ENCODE measurements around the gene WIPF1.

The WIPF1 gene

GRCh38 chr2:174551697-174552096, 45.9 kb downstream of the WIPF1 start:
- TF ChIP-seq SIN3A (IDR thresholded peaks at IDR 0.05; ENCODE audit: borderline replicate concordance, insufficient read depth, low read length), result no peak
- TF ChIP-seq REST (IDR thresholded peaks at IDR 0.05; ENCODE audit: insufficient read depth in 1 of 2, low read depth in 2 of 2, low read length in 2 of 2), result no peak
- no peak for TF ChIP-seq FOXP2 (optimal IDR thresholded peaks at IDR 0.05; ENCODE audit: borderline replicate concordance, extremely low read depth, extremely low read length, insufficient read depth)
- no peak for TF ChIP-seq POLR2AphosphoS5 (IDR thresholded peaks at IDR 0.05; ENCODE audit: low read depth, low read length)
- TF ChIP-seq TAF1 (IDR thresholded peaks at IDR 0.05; ENCODE audit: borderline replicate concordance, insufficient read depth, low read length), result no peak

GRCh38 chr2:174546519-174547506, 50.8 kb downstream of the WIPF1 start:
- TF ChIP-seq FOXP2 (optimal IDR thresholded peaks at IDR 0.05; ENCODE audit: borderline replicate concordance, extremely low read depth, extremely low read length, insufficient read depth) (no peak), REST (IDR thresholded peaks at IDR 0.05; ENCODE audit: insufficient read depth in 1 of 2, low read depth in 2 of 2, low read length in 2 of 2) (no peak), POLR2AphosphoS5 (IDR thresholded peaks at IDR 0.05; ENCODE audit: low read depth, low read length) (no peak), SIN3A (IDR thresholded peaks at IDR 0.05; ENCODE audit: borderline replicate concordance, insufficient read depth, low read length) (no peak), TAF1 (IDR thresholded peaks at IDR 0.05; ENCODE audit: borderline replicate concordance, insufficient read depth, low read length) (no peak)

GRCh38 chr2:174545240-174545639, 52.4 kb downstream of the WIPF1 start:
- no peak for TF ChIP-seq POLR2AphosphoS5 (IDR thresholded peaks at IDR 0.05; ENCODE audit: low read depth, low read length)
- no peak for TF ChIP-seq REST (IDR thresholded peaks at IDR 0.05; ENCODE audit: insufficient read depth in 1 of 2, low read depth in 2 of 2, low read length in 2 of 2)
- TF ChIP-seq FOXP2 (optimal IDR thresholded peaks at IDR 0.05; ENCODE audit: borderline replicate concordance, extremely low read depth, extremely low read length, insufficient read depth), result no peak
- TF ChIP-seq TAF1 (IDR thresholded peaks at IDR 0.05; ENCODE audit: borderline replicate concordance, insufficient read depth, low read length), result no peak
- no peak for TF ChIP-seq SIN3A (IDR thresholded peaks at IDR 0.05; ENCODE audit: borderline replicate concordance, insufficient read depth, low read length)

GRCh38 chr2:174544802-174545201, 52.8 kb downstream of the WIPF1 start:
- TF ChIP-seq SIN3A (IDR thresholded peaks at IDR 0.05; ENCODE audit: borderline replicate concordance, insufficient read depth, low read length) (no peak), FOXP2 (optimal IDR thresholded peaks at IDR 0.05; ENCODE audit: borderline replicate concordance, extremely low read depth, extremely low read length, insufficient read depth) (no peak), REST (IDR thresholded peaks at IDR 0.05; ENCODE audit: insufficient read depth in 1 of 2, low read depth in 2 of 2, low read length in 2 of 2) (no peak), TAF1 (IDR thresholded peaks at IDR 0.05; ENCODE audit: borderline replicate concordance, insufficient read depth, low read length) (no peak), POLR2AphosphoS5 (IDR thresholded peaks at IDR 0.05; ENCODE audit: low read depth, low read length) (no peak)

Data from PFSK-1 (cell line).